Activated CD8-positive, alpha-beta T cell treated with anti-CD3 and anti-CD28 coated beads, Interleukin-2, amount 10 ng/mL, durations not matched to agents 7 days and 5 days (primary cell): ENCODE results near the gene MPND. TPM values are rescaled to one million over a fixed set of nuclear protein-coding genes. Genes with fewer than 3 reads are reported as not detected.
A peak's percentile ranks its signal among the peaks of the same experiment; 100 is the strongest.

Experiments
- ATAC-seq: fragments of 150-1000 bp; cut with Tn5 transposase; one replicate; pipeline ENCODE4 v1.10.0; 2021; ENCODE audit warnings: moderate library complexity
- CTCF ChIA-PET: fragments of 350-600 bp; sonication (Branson Sonifier 250); formaldehyde crosslinking; loops from one replicate; lab custom pipeline; 2021; ENCODE audit warnings: antibody characterized with exemption; lab: Charles Lee
- POLR2A ChIA-PET: fragments of 350-600 bp; sonication (Branson Sonifier 250); formaldehyde crosslinking; loops from one replicate; lab custom pipeline; 2021; ENCODE audit warnings: antibody characterized with exemption; lab: Charles Lee
- DNase-seq: peaks from one replicate; pipeline ENCODE4 v3.0.0-alpha.2; 2020
- H3K27ac Mint-ChIP-seq: one replicate; pipeline ENCODE4 v1.8.0; 2021; ENCODE audit warnings: mild to moderate bottlenecking, mixed read lengths
- H3K27me3 Mint-ChIP-seq: one replicate; pipeline ENCODE4 v1.8.0; 2021; ENCODE audit warnings: low read depth, mixed read lengths
- H3K36me3 Mint-ChIP-seq: one replicate; pipeline ENCODE4 v1.8.0; 2021; ENCODE audit warnings: low read depth, mixed read lengths
- H3K4me1 Mint-ChIP-seq: one replicate; pipeline ENCODE4 v1.8.0; 2021; ENCODE audit warnings: low read depth, mixed read lengths
- H3K4me3 Mint-ChIP-seq: one replicate; pipeline ENCODE4 v1.8.0; 2021; ENCODE audit warnings: mild to moderate bottlenecking, mixed read lengths
- H3K9me3 Mint-ChIP-seq: one replicate; pipeline ENCODE4 v1.8.0; 2022; ENCODE audit warnings: mixed read lengths; ENCODE audit not compliant: insufficient read depth
- total RNA-seq, 2 experiments: library from RNA; stranded (reverse); gene quantifications; one replicate each; pipeline ENCODE4 v1.2.3, GENCODE V29; 2021

Gene MPND
- total RNA-seq, 2 experiments from 2014 or later: 26.0 to 27.6 TPM

GRCh38 chr19:4362101-4362828 lies 18.9 kb downstream of the MPND start:
- Mint-ChIP-seq H3K9me3 (no peaks in the 10 kb centered on the region), H3K27me3 (no peaks in the 10 kb centered on the region), H3K4me1 (peaks cover 2% of the 10 kb centered on the region), H3K36me3 (peaks cover 47% of the 10 kb centered on the region), H3K4me3 (no peak overlapping the region), H3K27ac (peak overlapping the region; percentile 36)
- POLR2A ChIA-PET: no interaction called here
- ATAC-seq (no peak), DNase-seq (no peak)
- CTCF ChIA-PET: interaction anchor here (2.4 kb wide), 1 partner anchor 9 kb away, joined by 11 read pairs; no protein-coding TSS in a partner anchor

- CTCF ChIA-PET: interaction anchor here (2.4 kb wide), 1 partner anchor 10 kb away, joined by 11 read pairs; no protein-coding TSS in a partner anchor
- no peak for ATAC-seq
- peak overlapping the region; percentile 30 for H3K27ac Mint-ChIP-seq
These were observed 19.6 kb downstream of the MPND start for GRCh38 chr19:4362831-4363545.

GRCh38 chr19:4363571-4364304 lies 20.4 kb downstream of the MPND start:
- H3K27ac Mint-ChIP-seq: no peak overlapping the region
- no peak for ATAC-seq
- H3K4me1 Mint-ChIP-seq: peaks cover 17% of the 10 kb centered on the region
- CTCF ChIA-PET: interaction anchor here (2.4 kb wide), 1 partner anchor 11 kb away, joined by 11 read pairs; no protein-coding TSS in a partner anchor
- no peaks in the 10 kb centered on the region for H3K9me3 Mint-ChIP-seq
- DNase-seq: no peak
- peaks cover 55% of the 10 kb centered on the region for H3K36me3 Mint-ChIP-seq
- H3K27me3 Mint-ChIP-seq: no peaks in the 10 kb centered on the region
- no peak overlapping the region for H3K4me3 Mint-ChIP-seq
- POLR2A ChIA-PET: no interaction called here

More at GRCh38 chr19:4362831-4363545, 19.6 kb downstream of the MPND start:
- Mint-ChIP-seq H3K36me3 (peaks cover 51% of the 10 kb centered on the region), H3K4me3 (no peak overlapping the region), H3K9me3 (no peaks in the 10 kb centered on the region), H3K27me3 (no peaks in the 10 kb centered on the region), H3K4me1 (peaks cover 9% of the 10 kb centered on the region)
- POLR2A ChIA-PET: no interaction called here
- DNase-seq: no peak

GRCh38 chr19:4365341-4365740 lies 22.0 kb downstream of the MPND start:
- Mint-ChIP-seq H3K27me3 (no peaks in the 10 kb centered on the region), H3K36me3 (peaks cover 48% of the 10 kb centered on the region), H3K4me3 (no peak overlapping the region), H3K9me3 (no peaks in the 10 kb centered on the region), H3K4me1 (peaks cover 32% of the 10 kb centered on the region), H3K27ac (no peak overlapping the region)
- CTCF ChIA-PET: interaction anchor here (1.1 to 7.3 kb wide), 2 partner anchors 13 to 36 kb away, joined by 4 to 54 read pairs; partner anchors contain the start of genes CHAF1A and SH3GL1
- ATAC-seq (no peak), DNase-seq (no peak)
- POLR2A ChIA-PET: interaction anchor here (0.6 to 1.3 kb wide), 5 partner anchors 35 to 1303 kb away, joined by 3 to 4 read pairs (median 3); partner anchors contain the start of genes SH3GL1 and YJU2

GRCh38 chr19:4365791-4366665 lies 22.7 kb downstream of the MPND start:
- Mint-ChIP-seq H3K4me3 (no peak overlapping the region), H3K4me1 (peaks cover 38% of the 10 kb centered on the region), H3K27me3 (no peaks in the 10 kb centered on the region), H3K36me3 (peaks cover 45% of the 10 kb centered on the region), H3K9me3 (no peaks in the 10 kb centered on the region), H3K27ac (peak overlapping the region; percentile 70)
- POLR2A ChIA-PET: interaction anchor here (0.6 to 1.3 kb wide), 3 partner anchors 34 to 119 kb away, joined by 3 read pairs; partner anchors contain the start of genes SH3GL1 and YJU2
- DNase-seq (no peak), ATAC-seq (no peak)
- CTCF ChIA-PET: interaction anchor here (7.3 kb wide), 1 partner anchor 35 kb away, joined by 54 read pairs; the partner anchor contains the start of genes CHAF1A and SH3GL1

- ChIA-PET CTCF (interaction anchor here (1.1 to 7.3 kb wide), 3 partner anchors 14 to 100 kb away, joined by 4 to 54 read pairs (median 21); partner anchors contain the start of genes CHAF1A and SH3GL1), POLR2A (no interaction called here)
- Mint-ChIP-seq H3K4me3 (no peak overlapping the region), H3K27me3 (no peaks in the 10 kb centered on the region), H3K27ac (peak overlapping the region; percentile 96), H3K4me1 (peaks cover 46% of the 10 kb centered on the region), H3K36me3 (peaks cover 45% of the 10 kb centered on the region), H3K9me3 (no peaks in the 10 kb centered on the region)
- DNase-seq (no peak), ATAC-seq (no peak)
These were observed 23.4 kb downstream of the MPND start for GRCh38 chr19:4366666-4367335.

DNA sequence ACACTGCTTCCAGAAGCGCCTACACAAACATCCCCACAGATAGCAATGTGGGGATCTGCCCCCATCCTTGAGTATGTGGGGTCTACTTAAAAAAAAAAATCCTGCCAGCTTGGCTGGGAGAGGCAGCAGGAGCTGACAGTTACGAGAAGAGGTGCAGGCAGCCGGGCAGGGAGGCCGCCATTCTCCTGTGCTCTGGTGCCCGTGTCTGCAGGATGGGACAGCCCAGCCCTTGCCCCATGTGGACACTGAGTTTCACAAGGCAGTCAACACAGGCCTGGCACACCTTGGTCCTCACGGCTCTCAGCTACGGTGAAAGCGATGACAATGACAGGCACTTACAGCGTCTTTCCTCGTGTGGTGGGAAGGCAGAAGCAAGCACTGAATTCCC lies 24.0 kb downstream of the MPND start:
- peaks cover 49% of the 10 kb centered on the region for H3K4me1 Mint-ChIP-seq
- H3K36me3 Mint-ChIP-seq: peaks cover 43% of the 10 kb centered on the region
- ATAC-seq (no peak), DNase-seq (no peak)
- POLR2A ChIA-PET: no interaction called here
- no peaks in the 10 kb centered on the region for H3K9me3 Mint-ChIP-seq
- H3K4me3 Mint-ChIP-seq: no peak overlapping the region
- CTCF ChIA-PET: interaction anchor here (1.1 to 7.3 kb wide), 3 partner anchors 14 to 101 kb away, joined by 4 to 54 read pairs (median 21); partner anchors contain the start of genes CHAF1A and SH3GL1
- H3K27ac Mint-ChIP-seq: peak overlapping the region; percentile 96
- H3K27me3 Mint-ChIP-seq: no peaks in the 10 kb centered on the region

- Mint-ChIP-seq H3K27ac (peak overlapping the region; percentile 96), H3K4me1 (peaks cover 53% of the 10 kb centered on the region), H3K36me3 (peaks cover 41% of the 10 kb centered on the region), H3K9me3 (no peaks in the 10 kb centered on the region), H3K4me3 (peak overlapping the region; percentile 9), H3K27me3 (no peaks in the 10 kb centered on the region)
- POLR2A ChIA-PET: interaction anchor here (1.0 kb wide), 1 partner anchor 34 kb away, joined by 3 read pairs; the partner anchor contains the start of gene CHAF1A
- CTCF ChIA-PET: interaction anchor here (0.8 to 7.3 kb wide), 5 partner anchors 13 to 103 kb away, joined by 3 to 54 read pairs (median 4); partner anchors contain the start of genes CHAF1A and SH3GL1
- DNase-seq (no peak), ATAC-seq (no peak)
These were observed 24.4 kb downstream of the MPND start for GRCh38 chr19:4367781-4368127.

GRCh38 chr19:4368128-4368820 lies 24.9 kb downstream of the MPND start:
- POLR2A ChIA-PET: interaction anchor here (1.0 kb wide), 1 partner anchor 34 kb away, joined by 3 read pairs; the partner anchor contains the start of gene CHAF1A
- H3K27ac Mint-ChIP-seq: peak overlapping the region; percentile 96
- ATAC-seq: no peak

More at GRCh38 chr19:4368128-4368820, 24.9 kb downstream of the MPND start:
- no peak for DNase-seq
- H3K9me3 Mint-ChIP-seq: no peaks in the 10 kb centered on the region
- H3K4me3 Mint-ChIP-seq: peak overlapping the region; percentile 69
- peaks cover 40% of the 10 kb centered on the region for H3K36me3 Mint-ChIP-seq
- H3K4me1 Mint-ChIP-seq: peaks cover 57% of the 10 kb centered on the region
- CTCF ChIA-PET: interaction anchor here (0.8 to 7.3 kb wide), 7 partner anchors 12 to 103 kb away, joined by 3 to 54 read pairs (median 7); partner anchors contain the start of genes CHAF1A, MPND and SH3GL1
- H3K27me3 Mint-ChIP-seq: no peaks in the 10 kb centered on the region
